Activated naive CD8-positive, alpha-beta T cell treated with anti-CD3 and anti-CD28 coated beads for 36 hours (primary cell): Measurements from ENCODE around the gene GRIN2A. TPM values are rescaled to one million over a fixed set of nuclear protein-coding genes. Genes with fewer than 3 reads are reported as not detected.

Experiments
- DNase-seq: peaks from one replicate; pipeline ENCODE4 v3.0.0; 2021
- H3K27ac Mint-ChIP-seq: one replicate; pipeline ENCODE4 v1.8.0; 2022; ENCODE audit warnings: mild to moderate bottlenecking, moderate library complexity, mixed read lengths
- H3K27me3 Mint-ChIP-seq: one replicate; pipeline ENCODE4 v1.8.0; 2022; ENCODE audit warnings: mild to moderate bottlenecking, mixed read lengths
- H3K36me3 Mint-ChIP-seq: one replicate; pipeline ENCODE4 v1.8.0; 2021; ENCODE audit warnings: mild to moderate bottlenecking, mixed read lengths
- H3K4me1 Mint-ChIP-seq: one replicate; pipeline ENCODE4 v1.8.0; 2021; ENCODE audit warnings: mixed read lengths
- H3K4me3 Mint-ChIP-seq: one replicate; pipeline ENCODE4 v1.8.0; 2022; ENCODE audit warnings: mild to moderate bottlenecking, moderate library complexity, mixed read lengths
- H3K9me3 Mint-ChIP-seq: one replicate; pipeline ENCODE4 v1.8.0; 2022; ENCODE audit warnings: mixed read lengths
- total RNA-seq, 2 experiments: library from RNA; stranded (reverse); gene quantifications; one replicate each; pipeline ENCODE4 v1.2.3, GENCODE V29; 2021

Gene GRIN2A
- total RNA-seq, 2 experiments from 2014 or later: not detected

DNA sequence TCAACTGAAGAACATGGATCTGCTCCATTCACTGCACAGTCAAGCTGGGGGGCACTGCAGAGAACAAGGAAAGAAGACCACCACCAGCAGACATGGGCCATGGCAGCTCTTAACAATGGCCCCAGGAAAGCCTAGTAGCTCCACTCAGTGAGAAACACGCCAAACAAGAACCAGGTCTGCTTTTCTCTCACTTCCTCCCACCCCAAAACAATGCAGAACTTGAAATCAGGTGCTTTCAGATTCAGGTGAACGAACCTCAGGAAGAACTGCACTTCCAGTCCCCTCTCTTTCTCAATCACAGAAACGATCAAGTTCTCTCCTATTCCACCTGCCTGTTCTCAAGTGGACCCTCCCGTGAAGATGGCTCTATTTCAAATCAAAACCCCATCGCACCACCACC is 155.6 kb downstream of the GRIN2A start:
- Mint-ChIP-seq H3K27me3 (no peaks in the 10 kb centered on the region), H3K36me3 (no peaks in the 10 kb centered on the region), H3K4me1 (no peaks in the 10 kb centered on the region), H3K9me3 (no peaks in the 10 kb centered on the region), H3K4me3 (no peak overlapping the region), H3K27ac (no peak overlapping the region)
- no peak for DNase-seq

DNA sequence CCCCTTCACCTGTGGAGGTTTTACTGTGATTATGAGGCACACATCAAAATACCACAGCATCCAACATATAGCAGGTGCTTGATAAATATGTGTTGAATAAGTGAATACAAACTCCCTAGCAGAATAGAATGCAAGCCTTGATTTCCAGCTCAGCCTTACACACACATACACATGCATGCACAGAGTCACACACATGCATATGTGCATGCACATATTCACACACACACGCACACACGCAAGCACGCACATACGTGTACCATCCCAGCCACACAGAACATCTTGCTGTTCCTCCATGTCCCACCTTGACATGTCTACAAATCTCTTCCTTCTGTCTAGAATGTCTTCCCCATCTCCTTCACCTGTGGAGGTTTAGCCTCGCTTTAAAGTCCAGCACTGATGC is 160.1 kb downstream of the GRIN2A start:
- H3K27me3 Mint-ChIP-seq: no peaks in the 10 kb centered on the region
- H3K27ac Mint-ChIP-seq: no peak overlapping the region
- no peaks in the 10 kb centered on the region for H3K9me3 Mint-ChIP-seq
- H3K36me3 Mint-ChIP-seq: no peaks in the 10 kb centered on the region
- H3K4me3 Mint-ChIP-seq: no peak overlapping the region
- no peak for DNase-seq
- H3K4me1 Mint-ChIP-seq: no peaks in the 10 kb centered on the region

DNA sequence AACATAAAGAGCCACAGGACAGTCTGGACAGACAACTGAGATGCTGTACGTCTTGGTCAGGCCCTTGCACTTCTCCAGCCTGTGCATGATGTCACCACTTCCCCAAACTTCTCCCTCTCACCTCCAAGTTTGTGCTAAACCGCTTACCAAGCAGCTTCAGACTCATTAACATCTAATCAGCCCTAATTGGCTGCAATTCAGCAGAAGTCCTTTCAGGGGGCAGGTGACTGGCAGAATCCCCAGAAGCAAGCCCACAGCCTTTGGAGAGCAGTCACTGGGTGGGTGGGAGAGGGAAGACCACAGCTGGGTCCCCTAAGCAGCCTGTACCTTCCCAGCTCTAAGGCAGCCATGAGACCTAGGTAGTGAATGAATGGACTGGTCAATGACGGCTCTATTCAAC is 161.4 kb downstream of the GRIN2A start:
- Mint-ChIP-seq H3K4me3 (no peak overlapping the region), H3K36me3 (no peaks in the 10 kb centered on the region), H3K4me1 (no peaks in the 10 kb centered on the region), H3K9me3 (no peaks in the 10 kb centered on the region), H3K27ac (no peak overlapping the region), H3K27me3 (no peaks in the 10 kb centered on the region)
- DNase-seq: no peak

DNA sequence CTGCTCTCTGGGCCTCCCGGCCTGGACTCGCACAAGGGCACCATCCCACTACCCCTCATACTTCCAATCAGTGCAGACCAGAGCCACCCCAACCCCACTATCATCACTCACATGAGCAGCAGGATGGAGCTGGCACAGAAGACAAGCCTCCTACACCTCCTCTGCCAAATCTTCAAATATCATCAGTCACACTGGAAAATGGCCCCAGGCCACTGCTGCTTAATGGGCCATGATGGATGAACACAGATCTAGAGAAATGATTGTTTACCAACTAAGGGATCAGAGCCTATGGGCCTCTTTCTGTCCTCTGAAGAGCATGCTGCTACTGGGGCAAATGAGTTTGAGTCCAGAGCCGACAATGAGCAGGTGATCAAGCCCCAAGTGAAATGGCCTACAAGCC is 165.5 kb downstream of the GRIN2A start:
- Mint-ChIP-seq H3K4me3 (no peak overlapping the region), H3K36me3 (no peaks in the 10 kb centered on the region), H3K4me1 (no peaks in the 10 kb centered on the region), H3K9me3 (no peaks in the 10 kb centered on the region), H3K27ac (no peak overlapping the region), H3K27me3 (peaks cover 4% of the 10 kb centered on the region)
- no peak for DNase-seq

DNA sequence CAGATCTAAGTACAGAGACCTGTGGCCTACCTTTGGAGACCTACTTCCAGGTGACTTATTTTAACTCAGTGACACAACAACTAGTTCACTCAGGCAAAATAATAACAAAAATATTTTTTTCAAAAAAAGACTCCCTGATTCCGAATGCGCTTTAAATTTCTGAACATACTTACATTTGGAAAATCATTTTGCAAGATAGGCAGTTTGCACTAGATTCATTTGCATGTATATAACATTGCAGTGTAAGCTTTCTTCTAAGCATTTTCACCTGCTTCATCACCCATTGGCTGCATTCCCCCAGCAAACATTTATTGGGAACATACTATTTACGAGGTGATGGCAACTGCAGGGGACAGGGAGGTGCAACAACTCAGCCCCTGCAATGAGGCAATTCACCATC is 166.8 kb downstream of the GRIN2A start:
- DNase-seq: no peak
- no peak overlapping the region for H3K27ac Mint-ChIP-seq
- H3K27me3 Mint-ChIP-seq: peaks cover 8% of the 10 kb centered on the region
- H3K36me3 Mint-ChIP-seq: no peaks in the 10 kb centered on the region
- H3K9me3 Mint-ChIP-seq: no peaks in the 10 kb centered on the region
- H3K4me1 Mint-ChIP-seq: no peaks in the 10 kb centered on the region
- no peak overlapping the region for H3K4me3 Mint-ChIP-seq

DNA sequence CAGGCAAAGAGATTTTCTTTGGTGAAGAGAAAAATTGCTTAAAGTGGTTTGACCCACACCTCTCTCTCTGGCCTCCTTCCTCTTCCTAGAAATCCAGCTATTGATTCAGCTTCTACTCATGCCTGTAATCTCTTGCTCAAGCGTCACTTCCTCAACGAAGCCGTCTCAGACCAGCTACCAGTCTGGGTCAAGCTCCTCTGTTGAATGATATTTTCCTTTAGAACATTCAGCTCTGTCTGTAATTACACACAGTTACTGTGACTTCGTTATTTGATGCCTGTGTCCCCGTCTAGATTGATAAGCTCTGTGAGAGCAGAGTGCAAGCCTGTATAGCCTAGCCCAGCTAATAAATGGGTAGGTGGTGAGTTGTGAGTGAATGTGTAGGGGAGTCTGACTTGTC is 168.5 kb downstream of the GRIN2A start:
- H3K9me3 Mint-ChIP-seq: no peaks in the 10 kb centered on the region

DNA sequence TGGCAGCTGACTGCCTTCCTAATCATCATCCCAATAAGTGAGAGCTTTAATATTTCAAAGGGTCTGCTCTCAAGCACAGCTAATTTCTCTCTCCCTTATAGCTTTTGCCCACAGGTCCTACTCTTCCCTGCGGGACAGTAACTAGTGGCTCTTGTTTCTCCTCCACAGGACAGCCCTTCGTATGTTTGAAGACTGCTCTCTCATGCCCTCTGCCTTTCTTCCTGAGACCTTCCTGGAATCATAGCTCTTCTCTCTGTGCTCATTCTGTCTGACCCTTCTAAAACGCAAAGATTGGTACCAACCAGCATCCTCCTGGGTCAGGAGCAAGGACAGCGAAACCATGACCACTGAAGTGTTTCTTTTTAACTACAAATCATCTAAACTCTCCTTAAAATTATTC is 168.9 kb downstream of the GRIN2A start:
- Mint-ChIP-seq H3K27ac (no peak overlapping the region), H3K27me3 (peaks cover 13% of the 10 kb centered on the region), H3K4me1 (no peaks in the 10 kb centered on the region), H3K9me3 (no peaks in the 10 kb centered on the region), H3K36me3 (no peaks in the 10 kb centered on the region), H3K4me3 (no peak overlapping the region)
- DNase-seq: no peak

More for the DNA sequence above, 168.5 kb downstream of the GRIN2A start:
- Mint-ChIP-seq H3K27me3 (peaks cover 12% of the 10 kb centered on the region), H3K36me3 (no peaks in the 10 kb centered on the region), H3K4me3 (no peak overlapping the region), H3K4me1 (no peaks in the 10 kb centered on the region), H3K27ac (no peak overlapping the region)
- DNase-seq: no peak

DNA sequence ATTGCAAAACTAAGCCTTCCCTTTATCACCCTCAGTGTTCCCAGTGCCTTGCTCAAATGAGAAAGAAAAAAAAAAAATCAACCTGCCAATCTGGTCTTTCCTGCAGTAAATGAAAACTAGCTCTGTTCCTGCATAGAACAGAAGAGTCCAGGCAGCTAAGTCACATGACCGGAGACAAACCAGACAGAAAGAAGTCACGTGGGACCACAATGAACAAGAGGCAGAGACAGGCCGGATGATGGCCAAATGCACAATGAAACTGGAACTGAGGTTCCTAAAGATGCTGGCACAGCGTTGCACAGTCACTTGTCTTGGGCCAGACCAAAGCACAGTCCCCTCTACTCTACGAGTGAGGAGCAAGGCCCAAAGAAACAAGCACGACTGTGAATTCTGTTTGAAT is 172.5 kb downstream of the GRIN2A start:
- no peak for DNase-seq
- Mint-ChIP-seq H3K9me3 (peaks cover 5% of the 10 kb centered on the region), H3K36me3 (no peaks in the 10 kb centered on the region), H3K4me3 (no peak overlapping the region), H3K27ac (no peak overlapping the region), H3K4me1 (no peaks in the 10 kb centered on the region), H3K27me3 (peaks cover 19% of the 10 kb centered on the region)

DNA sequence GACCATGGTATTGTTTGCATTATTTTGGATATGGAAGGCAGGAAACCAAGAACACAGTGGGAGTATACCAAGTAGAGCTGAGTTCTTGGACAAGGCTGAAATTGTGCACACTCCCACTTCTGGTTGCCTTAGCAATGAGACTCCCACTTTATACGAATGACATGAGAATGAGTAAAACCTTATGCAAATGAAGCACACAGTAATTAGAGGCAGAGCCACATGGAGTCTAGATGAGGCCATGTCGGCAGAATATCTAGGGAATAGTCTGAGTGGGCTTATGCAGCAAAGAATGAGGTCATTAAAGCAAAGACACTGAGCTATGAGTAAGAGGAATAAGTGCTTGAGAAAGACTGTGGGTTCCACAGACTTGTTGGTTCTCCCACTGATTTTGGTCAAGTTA is 178.7 kb downstream of the GRIN2A start:
- Mint-ChIP-seq H3K9me3 (peaks cover 8% of the 10 kb centered on the region), H3K4me1 (no peaks in the 10 kb centered on the region), H3K27me3 (peaks cover 7% of the 10 kb centered on the region), H3K36me3 (no peaks in the 10 kb centered on the region), H3K27ac (no peak overlapping the region), H3K4me3 (no peak overlapping the region)
- no peak for DNase-seq

DNA sequence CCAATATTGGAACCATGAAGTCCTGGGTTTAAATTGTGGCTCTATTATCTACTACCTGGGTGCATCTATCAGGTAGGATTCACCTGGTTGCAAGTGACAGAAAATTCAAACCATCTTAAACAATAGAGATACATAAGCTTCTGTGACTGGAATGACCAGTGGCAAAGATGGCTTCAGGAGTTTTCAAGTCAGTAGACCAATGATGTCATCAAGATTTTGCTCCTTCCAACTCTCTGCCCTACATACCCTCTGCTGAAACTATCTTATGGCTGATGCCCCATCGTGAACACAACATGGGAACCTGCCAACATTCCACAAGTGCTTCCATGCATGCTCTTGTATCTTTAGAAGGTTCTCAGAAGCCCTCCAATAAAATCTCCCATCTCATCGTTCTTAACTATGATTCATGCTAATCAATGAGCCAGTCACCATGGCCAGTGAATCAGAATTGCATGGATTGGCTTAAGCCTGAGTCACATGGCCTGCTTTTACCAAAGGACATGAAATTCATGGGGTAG is 180.9 kb downstream of the GRIN2A start:
- DNase-seq: no peak
- Mint-ChIP-seq H3K9me3 (peaks cover 12% of the 10 kb centered on the region), H3K4me1 (no peaks in the 10 kb centered on the region), H3K27ac (no peak overlapping the region), H3K4me3 (no peak overlapping the region), H3K27me3 (no peaks in the 10 kb centered on the region), H3K36me3 (no peaks in the 10 kb centered on the region)

DNA sequence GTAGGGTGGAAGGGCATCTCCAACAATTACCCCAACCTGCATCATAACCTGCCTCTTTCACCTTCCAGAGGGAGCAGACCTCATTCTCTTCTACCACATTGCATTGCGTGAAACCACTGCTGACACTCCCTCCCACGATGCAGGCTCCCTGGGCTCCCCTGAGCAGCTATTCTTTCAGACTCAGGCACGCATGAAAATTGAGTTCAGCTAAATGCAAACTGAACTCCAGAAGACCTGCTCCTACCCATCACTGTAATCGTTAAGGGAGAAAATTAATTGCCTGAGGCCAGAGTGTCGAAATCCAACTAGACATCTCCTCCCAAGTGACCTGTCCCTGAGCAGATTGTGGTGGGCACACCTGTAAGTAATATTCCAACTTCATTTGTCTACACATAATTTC is 186.0 kb downstream of the GRIN2A start:
- Mint-ChIP-seq H3K4me3 (no peak overlapping the region), H3K36me3 (peaks cover 2% of the 10 kb centered on the region), H3K27ac (no peak overlapping the region), H3K9me3 (peaks cover 10% of the 10 kb centered on the region), H3K27me3 (no peaks in the 10 kb centered on the region), H3K4me1 (no peaks in the 10 kb centered on the region)
- DNase-seq: no peak

DNA sequence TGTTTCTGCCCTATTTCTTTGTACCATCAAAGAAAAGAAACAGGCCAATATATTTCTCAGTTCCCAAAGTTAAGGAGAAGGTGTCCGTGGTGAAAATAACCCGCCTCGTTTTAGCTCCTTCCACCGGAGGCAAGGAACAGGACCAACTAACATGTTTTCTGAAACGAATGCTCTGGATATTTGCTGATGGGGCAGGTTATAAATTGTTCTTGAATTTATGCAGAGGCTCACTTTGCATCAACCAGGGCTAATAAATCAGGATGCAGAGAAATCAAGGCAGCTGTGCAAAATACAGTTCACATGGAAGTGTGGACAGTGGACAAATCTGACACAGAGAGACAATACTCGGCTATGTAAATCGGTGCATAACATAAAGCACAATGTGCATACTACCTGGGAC is 189.8 kb downstream of the GRIN2A start:
- Mint-ChIP-seq H3K27ac (no peak overlapping the region), H3K9me3 (peaks cover 5% of the 10 kb centered on the region), H3K4me3 (no peak overlapping the region), H3K4me1 (no peaks in the 10 kb centered on the region), H3K27me3 (no peaks in the 10 kb centered on the region), H3K36me3 (peaks cover 2% of the 10 kb centered on the region)
- DNase-seq: no peak

DNA sequence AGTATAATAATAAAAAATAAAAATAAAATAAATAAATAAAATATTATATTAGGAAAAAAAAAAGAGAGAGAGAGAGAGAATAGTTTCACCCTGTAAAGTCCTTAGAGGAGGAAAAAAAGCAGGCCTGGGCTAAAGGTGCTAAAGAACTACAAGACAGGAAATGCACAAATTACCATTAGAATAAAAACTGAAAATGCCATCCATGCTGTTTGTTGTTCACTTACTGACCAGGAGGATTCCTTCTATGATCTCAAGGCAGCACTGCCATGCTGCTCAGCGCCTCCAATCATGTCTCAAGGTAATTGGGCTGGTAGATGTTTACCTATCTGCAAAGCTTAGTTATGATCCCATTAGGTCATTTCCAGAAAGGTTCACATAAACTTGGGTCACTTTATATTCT is 201.2 kb downstream of the GRIN2A start:
- Mint-ChIP-seq H3K4me1 (no peaks in the 10 kb centered on the region), H3K4me3 (no peak overlapping the region)

DNA sequence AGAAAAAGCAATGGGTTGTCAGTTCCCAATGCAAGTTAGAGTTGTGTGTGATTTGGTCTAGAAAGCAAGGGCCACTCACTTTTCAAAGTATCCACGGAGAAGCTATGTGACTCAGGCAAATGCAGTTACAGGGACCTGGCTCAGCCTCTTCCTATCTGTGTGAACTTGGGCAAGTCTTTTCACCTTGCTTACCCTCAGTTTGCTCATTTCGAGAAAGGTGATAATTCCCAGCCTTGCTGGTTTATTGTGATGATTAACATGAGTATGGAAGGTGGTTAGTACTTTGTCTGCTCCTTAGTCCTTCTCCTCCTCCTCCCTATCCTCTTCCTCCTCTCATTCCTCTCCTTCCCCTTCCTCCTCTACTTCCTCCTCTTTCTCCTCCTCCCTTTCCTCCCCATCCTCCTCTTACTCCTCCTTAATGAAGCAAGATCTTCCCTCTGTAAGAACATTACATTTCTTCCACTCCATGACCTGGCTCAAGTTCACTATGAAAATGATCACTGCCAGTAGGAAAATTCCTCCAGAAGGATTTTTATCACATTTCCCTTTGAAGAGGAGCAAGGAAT is 204.0 kb downstream of the GRIN2A start:
- Mint-ChIP-seq H3K4me3 (no peak overlapping the region), H3K27ac (no peak overlapping the region), H3K4me1 (no peaks in the 10 kb centered on the region), H3K36me3 (no peaks in the 10 kb centered on the region), H3K27me3 (no peaks in the 10 kb centered on the region), H3K9me3 (no peaks in the 10 kb centered on the region)
- DNase-seq: no peak

More for the DNA sequence above, 201.2 kb downstream of the GRIN2A start:
- no peak overlapping the region for H3K27ac Mint-ChIP-seq
- no peaks in the 10 kb centered on the region for H3K27me3 Mint-ChIP-seq
- no peak for DNase-seq
- no peaks in the 10 kb centered on the region for H3K36me3 Mint-ChIP-seq
- H3K9me3 Mint-ChIP-seq: no peaks in the 10 kb centered on the region

DNA sequence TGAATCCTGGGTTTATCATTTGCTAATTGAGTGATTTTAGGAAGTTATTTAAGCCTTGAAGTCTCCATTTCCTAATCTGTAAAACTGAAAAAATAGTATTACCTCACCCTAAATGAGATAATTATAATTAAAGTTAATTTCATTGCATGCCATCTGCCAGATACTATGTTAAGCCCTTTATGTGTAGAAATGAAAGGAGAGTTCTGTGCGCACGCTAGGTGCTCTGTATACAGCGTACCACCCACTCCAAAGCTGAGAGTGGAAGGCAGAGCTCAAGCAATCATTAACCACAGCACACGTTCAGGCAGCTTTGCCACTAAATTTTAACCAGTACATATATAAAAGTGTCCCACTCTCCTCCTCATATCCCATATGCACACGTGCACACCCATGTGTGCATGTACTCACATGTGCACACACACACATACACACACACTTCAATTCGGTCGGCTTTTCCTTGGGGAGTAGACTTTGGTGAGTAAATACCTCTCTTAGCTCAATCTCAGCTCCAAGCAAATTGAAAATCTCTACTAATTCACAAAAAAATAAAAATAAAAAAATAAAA is 204.8 kb downstream of the GRIN2A start:
- DNase-seq: no peak
- Mint-ChIP-seq H3K36me3 (no peaks in the 10 kb centered on the region), H3K27me3 (no peaks in the 10 kb centered on the region), H3K4me1 (no peaks in the 10 kb centered on the region), H3K9me3 (no peaks in the 10 kb centered on the region), H3K4me3 (no peak overlapping the region), H3K27ac (no peak overlapping the region)

DNA sequence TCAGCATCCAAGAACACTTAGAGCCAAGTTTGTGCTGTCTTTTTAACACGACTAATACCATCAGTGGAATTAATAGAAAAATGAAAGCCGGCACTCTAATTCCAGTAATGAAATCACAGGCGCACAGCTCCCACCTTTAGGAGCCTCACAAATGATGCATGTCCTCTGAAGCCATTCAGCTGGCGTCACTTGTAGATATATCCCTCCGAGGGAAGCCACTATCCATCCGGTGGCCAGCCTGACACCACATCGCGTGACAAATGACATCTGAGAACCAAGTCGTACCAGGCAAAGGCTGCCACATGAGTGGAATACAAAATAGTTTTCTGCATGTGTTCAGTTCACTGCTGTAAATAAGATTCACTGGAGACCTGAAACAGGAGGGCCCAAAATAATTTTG is 205.6 kb downstream of the GRIN2A start:
- no peaks in the 10 kb centered on the region for H3K36me3 Mint-ChIP-seq
- no peaks in the 10 kb centered on the region for H3K4me1 Mint-ChIP-seq
- no peak overlapping the region for H3K27ac Mint-ChIP-seq
- H3K27me3 Mint-ChIP-seq: no peaks in the 10 kb centered on the region
- H3K9me3 Mint-ChIP-seq: no peaks in the 10 kb centered on the region
- DNase-seq: no peak
- no peak overlapping the region for H3K4me3 Mint-ChIP-seq
